H1 (cell line): Measurements from ENCODE around the gene PLGRKT.

ENCODE experiments used
- EGR1 ChIP-seq: IDR thresholded peaks from 2 replicates; pipeline ENCODE4 v1.6.1; 2011; ENCODE audit warnings: low read depth, low read length, borderline replicate concordance
- EP300 ChIP-seq, 2 experiments: IDR thresholded peaks; 1 replicate in 1 of 2; 2 replicates in 1 of 2; pipeline ENCODE4 v1.6.1; 2011 to 2012; ENCODE audit warnings: low read depth in 2 of 2, low read length in 2 of 2, mild to moderate bottlenecking in 2 of 2, borderline replicate concordance in 1 of 2, inconsistent platforms in 1 of 2, moderate library complexity in 1 of 2
- JUN ChIP-seq: IDR thresholded peaks from 2 replicates; pipeline ENCODE4 v1.6.1; 2011; ENCODE audit warnings: low read depth, mild to moderate bottlenecking, improper control_type of control experiment, low read length
- RFX5 ChIP-seq: IDR thresholded peaks from 2 replicates; pipeline ENCODE4 v1.6.1; 2011; ENCODE audit warnings: low read depth, low read length, improper control_type of control experiment, borderline replicate concordance
- TBP ChIP-seq: IDR thresholded peaks from 2 replicates; pipeline ENCODE4 v1.6.1; 2011; ENCODE audit warnings: low read depth, low read length, improper control_type of control experiment
- TF ChIP-seq, protein P1 (sequence below), 3 experiments: IDR thresholded peaks; 1 replicate in 2 of 3; 2 replicates in 1 of 3; pipeline versions ENCODE4 v1.5.1 to v1.6.1; 2011; ENCODE audit warnings: low read length in 3 of 3, mild to moderate bottlenecking in 3 of 3, inconsistent platforms in 2 of 3, low read depth in 1 of 3, moderate library complexity in 1 of 3; ENCODE audit not compliant: insufficient read depth in 1 of 3; ENCODE audit errors: control extremely low read depth in 1 of 3
- TF ChIP-seq, protein P2 (sequence below): IDR thresholded peaks from 2 replicates; pipeline ENCODE4 v1.6.1; 2011; ENCODE audit warnings: low read length, improper control_type of control experiment

- no peak for TF ChIP-seq EGR1
- TF ChIP-seq, protein P1, sequence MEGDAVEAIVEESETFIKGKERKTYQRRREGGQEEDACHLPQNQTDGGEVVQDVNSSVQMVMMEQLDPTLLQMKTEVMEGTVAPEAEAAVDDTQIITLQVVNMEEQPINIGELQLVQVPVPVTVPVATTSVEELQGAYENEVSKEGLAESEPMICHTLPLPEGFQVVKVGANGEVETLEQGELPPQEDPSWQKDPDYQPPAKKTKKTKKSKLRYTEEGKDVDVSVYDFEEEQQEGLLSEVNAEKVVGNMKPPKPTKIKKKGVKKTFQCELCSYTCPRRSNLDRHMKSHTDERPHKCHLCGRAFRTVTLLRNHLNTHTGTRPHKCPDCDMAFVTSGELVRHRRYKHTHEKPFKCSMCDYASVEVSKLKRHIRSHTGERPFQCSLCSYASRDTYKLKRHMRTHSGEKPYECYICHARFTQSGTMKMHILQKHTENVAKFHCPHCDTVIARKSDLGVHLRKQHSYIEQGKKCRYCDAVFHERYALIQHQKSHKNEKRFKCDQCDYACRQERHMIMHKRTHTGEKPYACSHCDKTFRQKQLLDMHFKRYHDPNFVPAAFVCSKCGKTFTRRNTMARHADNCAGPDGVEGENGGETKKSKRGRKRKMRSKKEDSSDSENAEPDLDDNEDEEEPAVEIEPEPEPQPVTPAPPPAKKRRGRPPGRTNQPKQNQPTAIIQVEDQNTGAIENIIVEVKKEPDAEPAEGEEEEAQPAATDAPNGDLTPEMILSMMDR (IDR thresholded peaks at IDR 0.05; ENCODE audit: control extremely low read depth in 1 of 3, insufficient read depth in 1 of 3, low read depth in 1 of 3, low read length in 3 of 3), result no peak
- TF ChIP-seq EP300 (IDR thresholded peaks at IDR 0.05; ENCODE audit: borderline replicate concordance in 1 of 2, low read depth in 2 of 2, low read length in 2 of 2), result no peak
- no peak for TF ChIP-seq TBP
- TF ChIP-seq, protein P2, sequence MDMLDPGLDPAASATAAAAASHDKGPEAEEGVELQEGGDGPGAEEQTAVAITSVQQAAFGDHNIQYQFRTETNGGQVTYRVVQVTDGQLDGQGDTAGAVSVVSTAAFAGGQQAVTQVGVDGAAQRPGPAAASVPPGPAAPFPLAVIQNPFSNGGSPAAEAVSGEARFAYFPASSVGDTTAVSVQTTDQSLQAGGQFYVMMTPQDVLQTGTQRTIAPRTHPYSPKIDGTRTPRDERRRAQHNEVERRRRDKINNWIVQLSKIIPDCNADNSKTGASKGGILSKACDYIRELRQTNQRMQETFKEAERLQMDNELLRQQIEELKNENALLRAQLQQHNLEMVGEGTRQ, result no peak
- no peak for TF ChIP-seq RFX5
- no peak for TF ChIP-seq JUN
Observed at GRCh38 chr9:5310851-5311250, 126.9 kb downstream of the PLGRKT start.
